Activated CD4-positive, alpha-beta T cell treated with anti-CD3 and anti-CD28 coated beads, Interleukin-2, amount 10 ng/mL, durations not matched to agents 7 days and 5 days (primary cell): ENCODE results near the gene HEATR5A. TPM values are rescaled to one million over a fixed set of nuclear protein-coding genes. Genes with fewer than 3 reads are reported as not detected.
"Not testable (repeated sequence)": the region's sequence is repeated elsewhere in the genome, so short reads cannot be mapped to it uniquely, and the experiment has no call there.

Source experiments
- CTCF ChIA-PET: fragments of 350-600 bp; sonication (Branson Sonifier 250); formaldehyde crosslinking; loops from one replicate; lab custom pipeline; 2021; ENCODE audit warnings: antibody characterized with exemption; lab: Charles Lee
- POLR2A ChIA-PET: fragments of 350-600 bp; sonication (Branson Sonifier 250); formaldehyde crosslinking; loops from one replicate; lab custom pipeline; 2021; ENCODE audit warnings: antibody characterized with exemption; lab: Charles Lee
- DNase-seq: peaks from one replicate; pipeline ENCODE4 v3.0.0-alpha.2; 2020
- H3K27ac Mint-ChIP-seq: one replicate; pipeline ENCODE4 v1.8.0; 2021; ENCODE audit warnings: mild to moderate bottlenecking, moderate library complexity, mixed read lengths
- H3K27me3 Mint-ChIP-seq: one replicate; pipeline ENCODE4 v1.8.0; 2021; ENCODE audit warnings: mixed read lengths
- H3K36me3 Mint-ChIP-seq: one replicate; pipeline ENCODE4 v1.8.0; 2021; ENCODE audit warnings: low read depth, mixed read lengths
- H3K4me1 Mint-ChIP-seq: one replicate; pipeline ENCODE4 v1.8.0; 2021; ENCODE audit warnings: mixed read lengths
- H3K4me3 Mint-ChIP-seq: one replicate; pipeline ENCODE4 v1.8.0; 2021; ENCODE audit warnings: mild to moderate bottlenecking, moderate library complexity, mixed read lengths
- H3K9me3 Mint-ChIP-seq: one replicate; pipeline ENCODE4 v1.8.0; 2021; ENCODE audit warnings: mixed read lengths
- total RNA-seq, 2 experiments: library from RNA; stranded (reverse); gene quantifications; one replicate each; pipeline ENCODE4 v1.2.3, GENCODE V29; 2021

Gene HEATR5A
- total RNA-seq, 2 experiments from 2014 or later, result 7.1 to 9.6 TPM

DNA sequence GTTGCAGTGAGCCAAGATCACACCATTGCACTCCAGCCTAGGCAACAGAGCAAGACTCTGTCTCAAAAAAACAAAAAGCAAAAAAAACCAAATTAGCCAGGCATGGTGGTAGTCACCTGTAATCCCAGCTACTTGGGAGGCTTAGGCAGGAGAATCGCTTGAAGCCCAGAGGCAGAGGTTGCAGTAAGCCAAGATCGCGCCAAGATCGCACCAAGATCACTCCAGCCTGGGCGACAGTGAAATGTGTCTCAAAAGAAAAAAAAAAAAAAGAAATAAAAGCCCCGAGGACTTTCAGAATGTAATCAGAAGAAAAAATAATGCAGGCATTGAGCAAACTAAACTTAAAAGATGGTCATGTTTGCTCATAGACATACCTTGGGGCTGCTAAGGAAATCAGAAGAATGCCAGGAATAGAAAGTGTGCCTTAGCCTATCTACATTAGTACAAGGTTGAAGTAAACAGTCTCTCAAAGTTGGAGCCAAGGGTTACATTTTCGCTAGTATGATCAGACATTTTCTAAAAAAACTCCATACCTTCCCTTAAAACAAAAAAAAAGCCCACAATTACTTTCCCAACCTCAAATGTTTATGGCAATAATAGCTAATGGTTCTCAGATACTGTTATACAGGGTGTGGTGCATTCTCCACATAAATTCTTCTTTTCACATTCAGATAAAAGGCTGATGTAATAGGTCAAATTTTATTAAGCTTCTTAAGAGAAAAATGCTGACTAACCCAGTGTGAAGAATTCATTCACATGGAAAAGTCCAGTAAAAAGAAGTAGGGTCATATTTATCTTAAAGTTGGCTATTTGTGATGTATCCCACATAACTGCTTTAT is 21.1 kb upstream of the HEATR5A start:
- CTCF ChIA-PET, result interaction anchor here (0.9 kb wide), 1 partner anchor 474 kb away, joined by 3 read pairs; no protein-coding TSS in a partner anchor
- no peak for DNase-seq

DNA sequence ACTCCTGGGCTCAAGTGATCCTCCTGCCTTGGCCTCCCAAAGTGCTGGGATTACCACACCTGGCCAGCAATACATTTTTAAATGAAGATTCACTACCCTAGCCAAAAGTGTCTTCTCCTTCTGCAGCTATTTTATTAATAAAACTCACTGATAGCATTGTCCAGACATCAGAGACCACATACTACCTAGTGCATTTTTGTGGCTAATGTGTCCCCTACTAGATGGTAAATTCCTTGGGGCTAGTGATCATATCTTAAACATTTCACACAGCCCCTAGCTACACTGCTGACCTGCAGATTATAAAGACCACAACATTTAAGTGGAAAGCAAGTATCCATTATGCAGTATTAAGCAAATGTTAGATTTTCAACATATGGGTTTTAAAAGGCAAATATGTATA is 19.9 kb upstream of the HEATR5A start:
- H3K36me3 Mint-ChIP-seq, result peaks cover 18% of the 10 kb centered on the region
- no peak overlapping the region for H3K27ac Mint-ChIP-seq
- no peaks in the 10 kb centered on the region for H3K4me1 Mint-ChIP-seq
- no peak for DNase-seq
- H3K9me3 Mint-ChIP-seq, result peaks cover 3% of the 10 kb centered on the region
- ChIA-PET POLR2A (no interaction called here), CTCF (no interaction called here)
- H3K27me3 Mint-ChIP-seq, result no peaks in the 10 kb centered on the region
- no peak overlapping the region for H3K4me3 Mint-ChIP-seq

More for the DNA sequence above, 21.1 kb upstream of the HEATR5A start:
- POLR2A ChIA-PET, result no interaction called here
- Mint-ChIP-seq H3K4me1 (no peaks in the 10 kb centered on the region), H3K36me3 (peaks cover 19% of the 10 kb centered on the region), H3K9me3 (peaks cover 3% of the 10 kb centered on the region), H3K4me3 (no peak overlapping the region), H3K27me3 (no peaks in the 10 kb centered on the region), H3K27ac (no peak overlapping the region)

DNA sequence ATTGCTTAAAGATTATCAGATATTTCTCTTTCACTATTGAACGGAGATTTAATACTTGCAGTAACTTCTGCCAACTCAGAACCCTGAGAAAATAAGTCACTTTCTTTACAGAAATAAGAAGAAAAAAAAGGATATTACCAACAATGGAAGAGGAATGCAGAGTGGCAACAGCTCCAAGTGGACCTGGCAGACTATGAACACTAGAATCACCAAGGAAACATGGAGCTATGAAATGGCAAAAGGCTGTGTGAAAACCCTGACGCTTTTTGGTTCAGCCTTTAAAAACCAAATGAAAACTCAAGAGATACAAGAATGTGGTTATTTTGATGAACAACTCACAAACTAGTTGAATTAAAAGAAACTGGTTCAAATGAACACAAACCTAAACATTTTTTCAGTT is 19.2 kb upstream of the HEATR5A start:
- POLR2A ChIA-PET, result no interaction called here
- H3K4me3 Mint-ChIP-seq, result no peak overlapping the region
- peaks cover 18% of the 10 kb centered on the region for H3K36me3 Mint-ChIP-seq
- H3K27ac Mint-ChIP-seq, result no peak overlapping the region
- no peak for DNase-seq
- H3K27me3 Mint-ChIP-seq, result no peaks in the 10 kb centered on the region
- no peaks in the 10 kb centered on the region for H3K4me1 Mint-ChIP-seq
- CTCF ChIA-PET, result no interaction called here
- peaks cover 3% of the 10 kb centered on the region for H3K9me3 Mint-ChIP-seq

DNA sequence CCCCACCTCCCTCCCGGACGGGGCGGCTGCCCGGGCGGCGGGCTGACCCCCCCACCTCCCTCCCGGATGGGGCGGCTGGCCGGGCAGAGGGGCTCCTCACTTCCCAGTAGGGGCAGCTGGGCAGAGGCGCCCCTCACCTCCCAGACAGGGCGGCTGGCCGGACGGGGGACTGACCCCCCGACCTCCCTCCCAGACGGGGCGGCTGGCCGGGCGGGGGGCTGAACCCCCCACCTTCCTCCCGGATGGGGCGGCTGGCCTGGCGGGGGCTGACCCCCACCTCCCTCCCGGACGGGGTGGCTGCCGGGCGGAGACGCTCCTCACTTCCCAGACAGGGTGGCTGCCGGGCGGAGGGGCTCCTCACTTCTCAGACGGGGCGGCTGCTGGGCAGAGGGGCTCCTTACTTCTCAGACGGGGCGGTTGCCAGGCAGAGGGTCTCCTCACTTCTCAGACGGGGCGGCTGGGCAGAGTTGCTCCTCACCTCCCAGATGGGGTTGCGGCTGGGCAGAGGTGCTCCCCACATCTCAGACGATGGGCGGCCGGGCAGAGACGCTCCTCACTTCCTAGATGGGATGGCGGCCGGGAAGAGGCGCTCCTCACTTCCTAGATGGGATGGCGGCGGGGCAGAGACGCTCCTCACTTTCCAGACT is 16.8 kb upstream of the HEATR5A start:
- POLR2A ChIA-PET, H3K9me3 Mint-ChIP-seq, H3K4me3 Mint-ChIP-seq, H3K4me1 Mint-ChIP-seq, CTCF ChIA-PET, DNase-seq, H3K27me3 Mint-ChIP-seq, H3K27ac Mint-ChIP-seq: not testable (repeated sequence)
- H3K36me3 Mint-ChIP-seq, result peaks cover 18% of the 10 kb centered on the region

DNA sequence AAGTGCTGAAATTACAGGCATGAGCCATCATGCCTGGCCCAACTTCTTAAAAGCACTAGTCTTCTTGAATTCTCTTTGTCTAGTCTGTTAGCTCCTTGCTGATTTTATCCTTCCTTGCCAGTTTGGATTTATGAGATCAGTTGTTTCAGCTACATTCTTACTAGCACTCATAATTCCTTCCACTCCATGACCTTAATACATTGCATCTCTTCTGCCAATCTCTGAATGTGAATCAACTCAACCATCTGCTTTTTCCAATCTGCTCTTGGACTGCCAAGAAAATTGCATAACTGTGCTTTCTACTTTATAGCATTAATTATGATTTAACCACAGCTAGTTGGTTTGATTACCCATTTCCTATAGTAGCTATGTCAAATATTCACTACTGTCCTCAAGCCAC is 14.9 kb upstream of the HEATR5A start:
- H3K27me3 Mint-ChIP-seq, result no peaks in the 10 kb centered on the region
- POLR2A ChIA-PET, result no interaction called here
- peaks cover 3% of the 10 kb centered on the region for H3K9me3 Mint-ChIP-seq
- no peak for DNase-seq
- CTCF ChIA-PET, result interaction anchor here (1.3 kb wide), 1 partner anchor 11 kb away, joined by 3 read pairs; no protein-coding TSS in a partner anchor
- H3K4me3 Mint-ChIP-seq, result no peak overlapping the region
- H3K4me1 Mint-ChIP-seq, result no peaks in the 10 kb centered on the region
- no peak overlapping the region for H3K27ac Mint-ChIP-seq
- H3K36me3 Mint-ChIP-seq, result peaks cover 20% of the 10 kb centered on the region

DNA sequence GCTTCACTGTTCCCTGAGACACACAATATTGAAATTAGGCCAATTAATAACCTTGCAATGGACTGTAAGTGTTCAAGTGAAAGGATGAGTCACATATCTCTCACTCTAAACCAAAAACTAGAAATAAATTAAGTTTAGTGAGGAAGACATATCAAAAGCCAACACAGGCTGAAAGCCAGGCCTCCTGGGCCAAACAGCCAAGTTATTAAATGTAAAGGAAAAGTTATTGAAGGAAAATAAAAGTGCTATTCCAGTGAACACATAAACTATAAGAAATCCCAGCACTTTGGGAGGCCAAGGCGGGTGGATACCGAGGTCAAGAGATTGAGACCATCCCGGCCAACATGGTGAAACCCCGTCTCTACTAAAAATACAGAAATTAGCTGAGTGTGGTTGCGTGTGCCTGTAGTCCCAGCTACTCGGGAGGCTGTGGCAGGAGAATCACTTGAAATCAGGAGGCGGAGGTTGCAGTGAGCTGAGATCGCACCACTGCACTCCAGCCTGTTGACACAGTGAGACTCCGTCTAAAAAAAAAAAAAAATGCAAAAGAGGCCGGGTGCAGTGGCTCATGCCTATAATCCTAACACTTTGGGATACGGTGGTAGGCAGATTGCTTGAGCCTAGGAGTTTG is 10.4 kb upstream of the HEATR5A start:
- Mint-ChIP-seq H3K9me3 (no peaks in the 10 kb centered on the region), H3K36me3 (peaks cover 6% of the 10 kb centered on the region), H3K4me1 (no peaks in the 10 kb centered on the region), H3K4me3 (no peak overlapping the region), H3K27ac (no peak overlapping the region), H3K27me3 (no peaks in the 10 kb centered on the region)
- CTCF ChIA-PET, result interaction anchor here (0.6 kb wide), 1 partner anchor 277 kb away, joined by 3 read pairs; no protein-coding TSS in a partner anchor
- POLR2A ChIA-PET, result no interaction called here
- no peak for DNase-seq

DNA sequence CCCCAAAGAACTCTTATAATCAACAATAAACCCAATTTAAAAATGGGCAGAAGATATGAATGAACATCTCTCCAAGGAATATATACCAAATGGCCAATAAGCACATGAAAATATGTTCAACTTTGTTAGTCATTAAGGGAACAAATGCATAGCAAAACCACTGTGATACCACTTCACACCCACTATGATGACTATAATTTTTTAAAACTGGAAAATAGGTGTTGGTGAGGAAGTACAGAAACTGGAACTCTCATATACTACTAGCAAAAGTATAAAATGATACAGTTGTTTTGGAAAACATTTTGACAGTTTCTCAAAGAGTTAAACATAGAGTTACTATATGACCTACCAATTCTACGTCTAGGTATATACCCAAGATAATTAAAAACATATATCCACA is 9.4 kb upstream of the HEATR5A start:
- Mint-ChIP-seq H3K27ac (no peak overlapping the region), H3K9me3 (no peaks in the 10 kb centered on the region), H3K4me1 (no peaks in the 10 kb centered on the region), H3K4me3 (no peak overlapping the region), H3K36me3 (peaks cover 6% of the 10 kb centered on the region), H3K27me3 (no peaks in the 10 kb centered on the region)
- POLR2A ChIA-PET, result no interaction called here
- CTCF ChIA-PET, result no interaction called here
- DNase-seq, result no peak

DNA sequence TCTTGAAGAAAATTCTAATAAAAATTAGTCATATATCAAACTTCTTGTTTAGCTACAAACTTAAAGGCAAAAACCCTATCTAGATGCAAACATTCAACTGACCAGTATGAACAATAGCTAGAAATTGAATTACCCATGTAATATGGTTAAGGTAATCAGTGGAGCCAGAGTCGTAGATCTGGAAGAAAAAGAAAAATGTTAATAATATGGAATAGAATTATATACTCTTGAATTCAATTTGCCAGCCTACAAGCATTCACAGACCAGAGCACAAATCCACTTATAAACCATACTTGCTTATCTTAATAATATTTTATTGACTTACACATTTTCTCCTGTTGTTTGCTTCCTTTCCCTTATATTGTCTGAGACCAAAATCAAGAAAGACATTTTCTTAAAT is 7.7 kb upstream of the HEATR5A start:
- CTCF ChIA-PET, result interaction anchor here (1.2 kb wide), 1 partner anchor 8 kb away, joined by 3 read pairs; the partner anchor contains the start of gene HEATR5A
- Mint-ChIP-seq H3K27me3 (no peaks in the 10 kb centered on the region), H3K36me3 (peaks cover 5% of the 10 kb centered on the region), H3K4me3 (no peak overlapping the region), H3K27ac (no peak overlapping the region), H3K9me3 (no peaks in the 10 kb centered on the region), H3K4me1 (no peaks in the 10 kb centered on the region)
- no peak for DNase-seq
- POLR2A ChIA-PET, result no interaction called here

DNA sequence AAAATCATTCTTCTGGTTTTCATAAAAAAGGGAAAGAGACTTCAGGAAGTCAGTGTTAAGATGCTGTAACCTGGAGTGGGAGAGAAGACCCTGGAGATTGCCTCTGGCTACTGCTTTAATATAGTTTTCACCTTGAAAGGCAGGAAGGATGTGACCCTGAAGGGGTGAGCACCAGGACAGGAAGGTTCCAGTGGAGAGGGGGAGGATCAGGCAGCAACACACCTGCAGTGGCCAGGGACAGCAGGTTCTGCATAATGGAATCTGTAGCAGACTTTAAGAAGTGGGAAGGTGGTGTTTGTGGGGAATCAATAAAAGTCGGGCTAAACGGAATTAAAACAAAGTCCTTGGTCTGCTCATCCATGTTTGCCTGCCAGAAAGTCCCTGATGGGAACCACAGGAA is 6.3 kb upstream of the HEATR5A start:
- ChIA-PET POLR2A (no interaction called here), CTCF (no interaction called here)
- Mint-ChIP-seq H3K27ac (no peak overlapping the region), H3K27me3 (no peaks in the 10 kb centered on the region), H3K36me3 (no peaks in the 10 kb centered on the region), H3K4me3 (no peak overlapping the region), H3K9me3 (no peaks in the 10 kb centered on the region), H3K4me1 (no peaks in the 10 kb centered on the region)
- no peak for DNase-seq

DNA sequence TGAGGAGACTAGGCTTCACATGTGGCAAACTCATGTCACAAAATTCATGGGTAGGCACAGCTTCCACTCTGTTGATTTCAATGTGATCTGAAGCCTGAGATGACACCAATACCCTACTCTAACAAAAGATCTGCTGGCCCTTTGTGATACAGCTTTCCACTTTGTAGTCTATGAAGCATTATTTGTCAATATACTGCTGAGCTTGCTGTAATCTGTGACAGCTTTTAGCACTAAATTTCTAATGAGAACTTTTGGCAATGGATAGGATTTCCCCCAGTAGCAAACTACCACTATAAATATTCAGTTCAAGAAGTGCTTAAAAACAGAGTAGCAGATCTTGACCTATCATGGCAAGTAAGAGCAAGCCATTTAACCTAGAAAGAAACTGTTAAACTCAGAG is 5.6 kb upstream of the HEATR5A start:
- CTCF ChIA-PET, result no interaction called here
- H3K27ac Mint-ChIP-seq, result no peak overlapping the region
- peaks cover 6% of the 10 kb centered on the region for H3K4me1 Mint-ChIP-seq
- H3K36me3 Mint-ChIP-seq, result no peaks in the 10 kb centered on the region
- H3K9me3 Mint-ChIP-seq, result no peaks in the 10 kb centered on the region
- DNase-seq, result no peak
- no peaks in the 10 kb centered on the region for H3K27me3 Mint-ChIP-seq
- POLR2A ChIA-PET, result no interaction called here
- no peak overlapping the region for H3K4me3 Mint-ChIP-seq

DNA sequence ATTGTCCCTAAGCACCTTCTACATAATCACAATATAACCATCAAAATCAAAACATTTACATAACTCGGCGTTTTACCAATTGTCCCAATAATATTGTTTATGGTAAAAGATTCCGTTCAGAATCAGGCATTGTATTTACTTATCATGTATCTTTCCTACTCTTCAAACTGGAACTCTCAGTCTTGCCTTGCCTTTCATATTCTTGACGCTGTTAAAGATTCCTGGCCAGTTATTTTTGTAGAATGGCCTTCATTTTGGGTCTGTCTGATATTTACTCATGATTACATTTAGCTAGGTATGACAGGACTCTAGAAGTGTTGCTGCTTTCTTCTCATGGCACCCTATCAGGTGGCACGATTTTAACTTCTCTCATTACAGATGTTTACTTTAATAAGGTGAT is 850 bp upstream of the HEATR5A start:
- Mint-ChIP-seq H3K27me3 (no peaks in the 10 kb centered on the region), H3K4me1 (peaks cover 23% of the 10 kb centered on the region), H3K9me3 (no peaks in the 10 kb centered on the region), H3K27ac (peak overlapping the region; percentile 90), H3K4me3 (peak overlapping the region; percentile 92), H3K36me3 (no peaks in the 10 kb centered on the region)
- CTCF ChIA-PET, result interaction anchor here (1.4 kb wide), 1 partner anchor 29 kb away, joined by 4 read pairs; no protein-coding TSS in a partner anchor
- POLR2A ChIA-PET, result interaction anchor here (0.6 kb wide), 1 partner anchor 314 kb away, joined by 3 read pairs; no protein-coding TSS in a partner anchor
- DNase-seq, result no peak

DNA sequence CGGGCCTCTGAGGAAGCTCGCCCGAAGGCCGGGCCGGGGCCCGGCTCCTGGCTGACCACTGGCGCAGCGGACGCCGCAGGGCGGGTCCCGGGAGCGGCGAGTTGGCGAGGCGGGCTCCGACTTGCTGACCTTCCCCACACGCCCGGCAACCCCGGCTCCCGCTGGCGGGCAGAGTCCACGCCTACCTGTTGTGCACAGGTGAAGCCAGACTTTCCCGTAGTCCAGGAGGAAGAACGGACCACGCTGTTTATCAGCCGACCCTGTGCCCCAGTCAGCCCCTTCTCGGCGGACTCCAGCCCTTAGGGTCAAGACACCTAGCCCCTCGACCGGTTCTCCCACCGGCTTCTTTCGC is 407 bp downstream of the HEATR5A start:
- no peaks in the 10 kb centered on the region for H3K27me3 Mint-ChIP-seq
- peaks cover 23% of the 10 kb centered on the region for H3K4me1 Mint-ChIP-seq
- ChIA-PET POLR2A (interaction anchor here (0.7 kb wide), 2 partner anchors 27 to 220 kb away, joined by 3 to 4 read pairs; no protein-coding TSS in a partner anchor), CTCF (interaction anchor here (0.5 to 1.2 kb wide), 6 partner anchors 9 to 1524 kb away, joined by 3 to 4 read pairs (median 4); partner anchors contain the start of genes DTD2 and HECTD1)
- no peaks in the 10 kb centered on the region for H3K36me3 Mint-ChIP-seq
- peak overlapping the region; percentile 92 for H3K4me3 Mint-ChIP-seq
- peak; percentile 16 for DNase-seq
- no peaks in the 10 kb centered on the region for H3K9me3 Mint-ChIP-seq
- H3K27ac Mint-ChIP-seq, result no peak overlapping the region
